Peyer's patch (tissue), 4 donors: Measurements from ENCODE around the gene HHIPL1. TPM values are rescaled to one million over a fixed set of nuclear protein-coding genes. Genes with fewer than 3 reads are reported as not detected.

Source experiments
- DNase-seq, 3 donors: peaks; one replicate each; pipeline ENCODE4 v3.0.0-alpha.2; 2017 to 2019
- H3K27ac ChIP-seq, 4 donors: fragments of 200-600 bp; sonication (generic); one replicate each; pipeline ENCODE4 v1.5.1; 2016 to 2019
- H3K27me3 ChIP-seq, 2 donors: fragments of 200-600 bp; sonication (generic); one replicate each; pipeline ENCODE4 v1.5.1; 2019
- H3K36me3 ChIP-seq, 3 donors: fragments of 200-600 bp; sonication (generic); one replicate each; pipeline ENCODE4 v1.5.1; 2016 to 2019
- H3K4me1 ChIP-seq, 4 donors: fragments of 200-600 bp; sonication (generic); one replicate each; pipeline ENCODE4 v1.5.1; 2016 to 2019
- H3K4me3 ChIP-seq, 4 donors: fragments of 200-600 bp; sonication (generic); 1 replicate in 3 of 4; 2 replicates in 1 of 4; pipeline ENCODE4 v1.5.1; 2016 to 2019; ENCODE audit warnings: mild to moderate bottlenecking in 1 of 4
- H3K9me3 ChIP-seq, 4 donors: fragments of 200-600 bp; sonication (generic); one replicate each; pipeline ENCODE4 v1.5.1; 2016 to 2019; ENCODE audit warnings: mild to moderate bottlenecking in 1 of 4
- CTCF ChIP-seq, 6 experiments: fragments of 450-650 bp in 4 of 6; fragments of 200-600 bp in 2 of 6; sonication (generic) in 1 of 6; IDR thresholded peaks; one replicate each; pipeline ENCODE4 v1.5.1; 2017 to 2019; ENCODE audit warnings: antibody characterized with exemption in 6 of 6, mild to moderate bottlenecking in 3 of 6, moderate library complexity in 1 of 6
- POLR2A ChIP-seq, 2 donors: fragments of 450-650 bp; IDR thresholded peaks; one replicate each; pipeline ENCODE4 v1.5.1; 2017; ENCODE audit warnings: antibody characterized with exemption in 2 of 2, mild to moderate bottlenecking in 2 of 2, moderate library complexity in 2 of 2
- total RNA-seq, 4 donors: library from RNA; depleted of rRNA; stranded (reverse); fragments of >200 nt; gene quantifications; one replicate each; pipeline ENCODE4 v1.1.0, GENCODE V29; 2016

Gene HHIPL1
- total RNA-seq, 4 donors from 2014 or later = 0.88 to 2.5 (median 1.0) TPM

- TF ChIP-seq CTCF (IDR thresholded peaks at IDR 0.05) = no peak
- TF ChIP-seq POLR2A (IDR thresholded peaks at IDR 0.05) = no peak
- Histone ChIP-seq H3K4me3 (no peak overlapping the region), H3K4me1 (no peaks in the 10 kb centered on the region), H3K27ac (no peak overlapping the region), H3K36me3 (no peaks in the 10 kb centered on the region), H3K27me3 (no peaks in the 10 kb centered on the region), H3K9me3 (no peaks in the 10 kb centered on the region)
- no peak for DNase-seq
Measured at GRCh38 chr14:99624024-99624423, 20.9 kb upstream of the HHIPL1 start.

- H3K36me3 ChIP-seq = no peaks in the 10 kb centered on the region
- no peak for DNase-seq
- TF ChIP-seq POLR2A (IDR thresholded peaks at IDR 0.05) = no peak
- no peaks in the 10 kb centered on the region for H3K27me3 ChIP-seq
- H3K27ac ChIP-seq = no peak overlapping the region
- H3K4me1 ChIP-seq = no peaks in the 10 kb centered on the region
- no peak overlapping the region for H3K4me3 ChIP-seq
- no peaks in the 10 kb centered on the region for H3K9me3 ChIP-seq
Measured at GRCh38 chr14:99624971-99625370, 20.0 kb upstream of the HHIPL1 start.

GRCh38 chr14:99625476-99625875 lies 19.5 kb upstream of the HHIPL1 start:
- H3K9me3 ChIP-seq = no peaks in the 10 kb centered on the region
- H3K27me3 ChIP-seq = no peaks in the 10 kb centered on the region
- no peak overlapping the region for H3K4me3 ChIP-seq
- H3K4me1 ChIP-seq = no peaks in the 10 kb centered on the region
- no peaks in the 10 kb centered on the region for H3K36me3 ChIP-seq
- TF ChIP-seq POLR2A (IDR thresholded peaks at IDR 0.05) (no peak), CTCF (IDR thresholded peaks at IDR 0.05) (no peak)
- no peak overlapping the region for H3K27ac ChIP-seq
- no peak for DNase-seq

- TF ChIP-seq CTCF (IDR thresholded peaks at IDR 0.05) (no peak), POLR2A (IDR thresholded peaks at IDR 0.05) (no peak)
- DNase-seq = no peak
Measured at GRCh38 chr14:99626041-99626648, 18.8 kb upstream of the HHIPL1 start.

GRCh38 chr14:99627100-99627499 lies 17.8 kb upstream of the HHIPL1 start:
- no peak overlapping the region for H3K27ac ChIP-seq
- no peaks in the 10 kb centered on the region for H3K36me3 ChIP-seq
- no peaks in the 10 kb centered on the region for H3K4me1 ChIP-seq
- H3K4me3 ChIP-seq = no peak overlapping the region
- no peak for DNase-seq
- H3K27me3 ChIP-seq = no peaks in the 10 kb centered on the region
- H3K9me3 ChIP-seq = no peaks in the 10 kb centered on the region
- TF ChIP-seq CTCF (IDR thresholded peaks at IDR 0.05) (no peak), POLR2A (IDR thresholded peaks at IDR 0.05) (no peak)

More at GRCh38 chr14:99626041-99626648, 18.8 kb upstream of the HHIPL1 start:
- Histone ChIP-seq H3K36me3 (no peaks in the 10 kb centered on the region), H3K4me1 (no peaks in the 10 kb centered on the region), H3K9me3 (no peaks in the 10 kb centered on the region), H3K27me3 (no peaks in the 10 kb centered on the region), H3K27ac (no peak overlapping the region), H3K4me3 (no peak overlapping the region)

GRCh38 chr14:99627510-99628381 lies 17.2 kb upstream of the HHIPL1 start:
- Histone ChIP-seq H3K27me3 (no peaks in the 10 kb centered on the region), H3K27ac (no peak overlapping the region), H3K9me3 (no peaks in the 10 kb centered on the region), H3K4me1 (no peaks in the 10 kb centered on the region), H3K4me3 (no peak overlapping the region), H3K36me3 (no peaks in the 10 kb centered on the region)
- TF ChIP-seq POLR2A (IDR thresholded peaks at IDR 0.05) = no peak
- TF ChIP-seq CTCF (IDR thresholded peaks at IDR 0.05) = no peak
- no peak for DNase-seq
